CD4-positive, alpha-beta memory T cell (primary cell): ENCODE measurements around the gene JAK1. TPM values are rescaled to one million over a fixed set of nuclear protein-coding genes. Genes with fewer than 3 reads are reported as not detected.
"Not testable (repeated sequence)": the region's sequence is repeated elsewhere in the genome, so short reads cannot be mapped to it uniquely, and the experiment has no call there.

ENCODE experiments used
- CTCF ChIA-PET: fragments of 350-600 bp; sonication (Branson Sonifier 250); formaldehyde crosslinking; loops from one replicate; lab custom pipeline; 2021; ENCODE audit warnings: inconsistent platforms; ENCODE audit not compliant: partially characterized antibody; lab: Charles Lee
- POLR2A ChIA-PET: fragments of 350-600 bp; sonication (Branson Sonifier 250); formaldehyde crosslinking; loops from one replicate; lab custom pipeline; 2021; ENCODE audit not compliant: partially characterized antibody; lab: Charles Lee
- DNase-seq, 5 donors: peaks; one replicate each; pipeline versions ENCODE4 v3.0.0 to v3.0.0-alpha.2; 2020 to 2022; ENCODE audit warnings: mixed read lengths in 1 of 5
- H3K27ac ChIP-seq: one replicate; pipeline ENCODE4 v1.7.0; 2013; ENCODE audit warnings: low read depth, low read length
- H3K27me3 ChIP-seq: 2 replicates; pipeline ENCODE4 v1.7.0; 2013; ENCODE audit warnings: mild to moderate bottlenecking, low read length, moderate library complexity; ENCODE audit not compliant: insufficient read depth
- H3K36me3 ChIP-seq: 2 replicates; pipeline ENCODE4 v1.7.0; 2013; ENCODE audit warnings: mild to moderate bottlenecking, low read length, moderate library complexity; ENCODE audit not compliant: insufficient read depth
- H3K4me1 ChIP-seq: 2 replicates; pipeline ENCODE4 v1.7.0; 2013; ENCODE audit warnings: mild to moderate bottlenecking, low read length, moderate library complexity; ENCODE audit not compliant: insufficient read depth
- H3K4me3 ChIP-seq, 2 donors: one replicate each; pipeline ENCODE4 v1.7.0; 2013; ENCODE audit warnings: low read length in 2 of 2, mild to moderate bottlenecking in 1 of 2
- H3K9me3 ChIP-seq, 2 donors: one replicate each; pipeline ENCODE4 v1.7.0; 2013; ENCODE audit warnings: low read length in 2 of 2, control low read depth in 1 of 2; ENCODE audit not compliant: control insufficient read depth in 1 of 2
- H3K27ac Mint-ChIP-seq, 7 donors: one replicate each; pipeline ENCODE4 v1.8.0; 2020 to 2021; ENCODE audit warnings: mixed read lengths in 7 of 7, mild to moderate bottlenecking in 6 of 7, inconsistent platforms in 3 of 7, moderate library complexity in 3 of 7
- H3K27me3 Mint-ChIP-seq, 2 donors: one replicate each; pipeline ENCODE4 v1.8.0; 2020 to 2021; ENCODE audit warnings: mixed read lengths in 2 of 2
- H3K36me3 Mint-ChIP-seq, 2 donors: one replicate each; pipeline ENCODE4 v1.8.0; 2020 to 2021; ENCODE audit warnings: mixed read lengths in 2 of 2, inconsistent platforms in 1 of 2, mild to moderate bottlenecking in 1 of 2
- H3K4me1 Mint-ChIP-seq, 4 donors: one replicate each; pipeline ENCODE4 v1.8.0; 2020 to 2021; ENCODE audit warnings: mixed read lengths in 4 of 4, mild to moderate bottlenecking in 1 of 4
- H3K4me3 Mint-ChIP-seq, 8 donors: one replicate each; pipeline ENCODE4 v1.8.0; 2020 to 2021; ENCODE audit warnings: mixed read lengths in 8 of 8, mild to moderate bottlenecking in 7 of 8, moderate library complexity in 6 of 8, inconsistent platforms in 3 of 8
- H3K9me3 Mint-ChIP-seq, 8 donors: one replicate each; pipeline ENCODE4 v1.8.0; 2020 to 2021; ENCODE audit warnings: mixed read lengths in 8 of 8, mild to moderate bottlenecking in 5 of 8, inconsistent platforms in 3 of 8, moderate library complexity in 1 of 8
- intact Hi-C: fragments of 100-400 bp; cut with micrococcal nuclease; formaldehyde crosslinking; loops from one replicate; pipeline ENCODE4 v1.15.1; 2023
- polyA plus RNA-seq, 2 donors: library from polyadenylated mRNA; unstranded; fragments of 300-500 nt; fragmentation: Illumina TruSeq; gene quantifications; one replicate each; pipeline ENCODE4 v1.2.3, GENCODE V29; 2021
- total RNA-seq, 2 experiments: library from RNA; stranded (reverse); gene quantifications; one replicate each; pipeline ENCODE4 v1.2.3, GENCODE V29; 2021

JAK1 gene
- total and polyA plus RNA-seq, 4 experiments from 2014 or later: 163 to 372 (median 314) TPM

DNA sequence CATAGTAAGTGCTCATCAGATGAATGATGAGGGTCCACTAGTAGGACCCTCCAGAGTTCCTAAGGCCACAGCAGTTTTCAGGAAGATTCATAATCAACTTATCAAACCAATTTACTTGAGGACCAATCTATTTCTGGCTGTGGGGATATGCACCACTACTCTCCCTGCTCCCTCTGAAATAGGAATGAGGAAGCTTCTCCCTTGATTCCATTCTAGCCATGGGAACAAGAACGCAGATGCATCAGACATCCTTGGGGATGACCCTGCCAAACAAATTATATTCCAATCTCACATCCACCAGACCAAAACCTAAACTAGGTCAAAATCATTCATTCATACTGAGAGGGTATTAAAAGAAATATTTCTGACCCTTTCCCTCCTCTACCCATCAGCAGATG is 31.5 kb downstream of the JAK1 start:
- Histone ChIP-seq H3K4me3 (no peak overlapping the region), H3K36me3 (no peaks in the 10 kb centered on the region), H3K27ac (no peak overlapping the region), H3K4me1 (peaks cover 62% of the 10 kb centered on the region), H3K9me3 (no peaks in the 10 kb centered on the region), H3K27me3 (no peaks in the 10 kb centered on the region)
- Mint-ChIP-seq H3K27me3 (no peaks in the 10 kb centered on the region), H3K36me3 (peaks cover 14 to 24% of the 10 kb centered on the region in 2 donors), H3K4me1 (peaks cover 62 to 92% (median 78%) of the 10 kb centered on the region in 4 donors), H3K9me3 (peaks cover 0 to 5% (median under 1%) of the 10 kb centered on the region in 8 donors), H3K4me3 (peak overlapping the region in 4 of 8 donors; percentile 22 to 58 (median 38)), H3K27ac (peak overlapping the region in 6 of 7 donors; percentile 9 to 74 (median 34))
- no peak for DNase-seq
- POLR2A ChIA-PET: interaction anchor here (1.5 kb wide), 1 partner anchor 68 kb away, joined by 3 read pairs; no protein-coding TSS in a partner anchor
- CTCF ChIA-PET: interaction anchor here (0.8 kb wide), 1 partner anchor 9 kb away, joined by 3 read pairs; no protein-coding TSS in a partner anchor
- intact Hi-C loops: no loop called here

DNA sequence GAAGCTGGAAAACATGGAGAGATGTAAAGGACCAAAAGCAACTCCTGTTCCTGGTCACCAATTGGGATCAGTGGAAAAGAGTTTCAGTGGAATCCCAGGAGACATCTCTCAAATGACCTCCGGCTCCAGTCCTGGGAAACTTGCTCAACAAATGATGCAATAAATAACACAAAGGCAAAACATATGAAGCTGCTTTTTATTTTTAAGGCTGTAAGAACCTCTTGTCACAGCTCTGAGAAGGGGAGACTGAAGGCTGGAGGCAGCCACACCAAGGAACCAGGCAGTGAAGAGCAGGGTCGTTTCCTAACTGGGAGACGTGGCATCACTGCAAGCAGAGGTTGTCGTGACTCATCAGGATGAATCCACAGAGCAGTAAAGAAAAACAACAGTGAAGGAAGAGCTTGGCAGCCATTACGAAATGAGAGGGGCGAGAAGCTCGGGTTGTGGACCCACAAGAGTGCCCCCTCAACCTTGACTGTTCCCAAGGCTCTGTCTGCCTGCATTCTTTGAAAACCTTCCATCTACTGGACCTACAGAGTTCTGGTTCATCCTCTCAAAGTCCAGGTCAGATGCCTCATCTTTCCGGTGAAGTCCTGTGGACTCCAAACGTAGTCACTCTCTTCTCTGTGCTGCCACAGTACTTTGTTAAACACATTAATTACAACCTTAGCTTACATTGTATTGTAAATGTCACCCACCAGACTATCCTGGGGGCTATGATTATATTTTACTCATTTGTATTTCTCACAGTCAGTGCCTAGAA is 32.1 kb downstream of the JAK1 start:
- Histone ChIP-seq H3K9me3 (no peaks in the 10 kb centered on the region), H3K27me3 (no peaks in the 10 kb centered on the region), H3K4me1 (peaks cover 61% of the 10 kb centered on the region), H3K27ac (no peak overlapping the region), H3K4me3 (no peak overlapping the region), H3K36me3 (no peaks in the 10 kb centered on the region)
- POLR2A ChIA-PET: interaction anchor here (1.5 kb wide), 1 partner anchor 69 kb away, joined by 3 read pairs; no protein-coding TSS in a partner anchor
- Mint-ChIP-seq H3K36me3 (peaks cover 16 to 28% of the 10 kb centered on the region in 2 donors), H3K27ac (peak overlapping the region in 6 of 7 donors; percentile 13 to 63 (median 60)), H3K9me3 (peaks cover 0 to 5% (median under 1%) of the 10 kb centered on the region in 8 donors), H3K27me3 (no peaks in the 10 kb centered on the region), H3K4me3 (peak overlapping the region in 5 of 8 donors; percentile 23 to 76 (median 53)), H3K4me1 (peaks cover 66 to 92% (median 80%) of the 10 kb centered on the region in 4 donors)
- CTCF ChIA-PET: interaction anchor here (0.6 to 0.8 kb wide), 2 partner anchors 9 to 10 kb away, joined by 3 to 4 read pairs; no protein-coding TSS in a partner anchor
- no peak for DNase-seq
- intact Hi-C loops: no loop called here

DNA sequence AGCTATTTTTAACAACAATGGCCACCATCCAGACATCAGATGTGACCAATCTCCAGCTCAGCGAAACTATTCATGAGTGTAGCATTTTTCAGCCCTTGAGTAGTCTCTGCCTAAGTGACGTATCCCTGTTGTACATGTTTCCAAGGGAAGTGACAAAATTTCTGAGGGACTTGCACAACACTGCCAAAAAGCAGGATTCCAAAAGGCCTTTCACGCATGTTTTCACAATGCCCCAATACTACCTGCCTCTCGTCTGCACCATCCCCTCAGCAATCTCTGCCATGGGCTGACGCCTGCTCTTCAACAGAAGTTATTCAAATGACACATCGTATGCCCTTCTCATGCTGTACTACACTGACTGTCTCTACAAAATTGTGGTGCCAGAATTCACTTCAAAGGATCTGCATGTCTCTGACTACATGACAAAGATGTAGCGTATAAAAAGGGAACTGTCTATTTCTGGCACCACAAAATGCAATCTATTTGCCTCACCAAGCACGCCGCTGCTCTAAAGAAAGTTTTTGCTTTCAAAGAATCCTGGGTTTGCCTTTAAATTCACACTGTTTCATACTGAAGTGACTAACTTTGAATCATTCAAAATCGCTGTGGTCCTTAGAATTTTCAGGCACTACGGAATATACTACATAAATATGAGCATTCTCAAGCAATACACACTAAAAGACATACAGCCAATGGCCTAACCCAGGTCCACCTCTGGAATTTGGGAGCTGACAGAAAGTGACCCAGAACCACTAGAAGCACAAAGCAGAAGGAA is 32.9 kb downstream of the JAK1 start:
- POLR2A ChIA-PET: interaction anchor here (1.5 kb wide), 1 partner anchor 70 kb away, joined by 3 read pairs; no protein-coding TSS in a partner anchor
- H3K4me3 ChIP-seq: no peak overlapping the region
- peaks cover 62% of the 10 kb centered on the region for H3K4me1 ChIP-seq
- CTCF ChIA-PET: interaction anchor here (1.2 to 1.8 kb wide), 3 partner anchors 11 to 142 kb away, joined by 3 to 6 read pairs (median 5); no protein-coding TSS in a partner anchor
- H3K9me3 Mint-ChIP-seq: peaks cover 0 to 5% (median under 1%) of the 10 kb centered on the region in 8 donors
- H3K27me3 Mint-ChIP-seq: no peaks in the 10 kb centered on the region
- no peaks in the 10 kb centered on the region for H3K27me3 ChIP-seq
- H3K4me1 Mint-ChIP-seq: peaks cover 67 to 93% (median 81%) of the 10 kb centered on the region in 4 donors
- H3K27ac ChIP-seq: no peak overlapping the region
- peaks cover 16 to 27% of the 10 kb centered on the region in 2 donors for H3K36me3 Mint-ChIP-seq
- peak overlapping the region in 7 of 8 donors; percentile 11 to 68 (median 41) for H3K4me3 Mint-ChIP-seq
- no peak for DNase-seq
- intact Hi-C loops: no loop called here
- no peaks in the 10 kb centered on the region for H3K9me3 ChIP-seq
- no peaks in the 10 kb centered on the region for H3K36me3 ChIP-seq
- H3K27ac Mint-ChIP-seq: peak overlapping the region in 6 of 7 donors; percentile 9 to 86 (median 45)

DNA sequence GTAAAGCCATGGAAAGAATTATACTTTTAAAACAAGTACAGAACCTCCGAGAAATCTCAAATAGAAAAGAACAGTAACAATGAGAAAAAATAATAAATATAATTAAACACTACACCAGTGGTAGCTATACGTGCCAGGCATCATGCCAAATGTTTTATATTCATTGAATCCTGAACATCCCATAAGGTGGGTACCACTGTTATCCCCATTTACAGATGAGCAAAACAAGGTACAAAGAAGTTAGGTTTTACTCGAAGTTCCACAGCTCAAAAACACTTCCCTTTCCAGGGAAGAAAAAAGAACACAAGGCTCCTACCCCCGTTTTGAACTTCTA is 33.4 kb downstream of the JAK1 start:
- intact Hi-C loops: no loop called here

DNA sequence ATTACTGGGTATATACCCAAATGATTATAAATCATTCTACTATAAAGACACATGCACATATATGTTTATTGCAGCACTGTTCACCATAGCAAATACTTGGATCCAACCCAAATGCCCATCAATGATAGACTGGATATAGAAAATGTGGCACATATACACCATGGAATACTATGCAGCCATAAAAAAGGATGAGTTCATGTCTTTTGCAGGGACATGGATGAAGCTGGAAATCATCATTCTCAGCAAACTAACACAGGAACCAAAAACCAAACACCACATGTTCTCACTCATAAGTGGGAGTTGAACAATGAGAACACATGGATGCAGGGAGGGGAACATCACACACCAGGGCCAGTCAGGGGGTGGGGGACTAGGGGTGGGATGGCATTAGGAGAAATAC is 35.7 kb downstream of the JAK1 start:
- H3K4me1 ChIP-seq: peaks cover 71% of the 10 kb centered on the region
- intact Hi-C loops: not testable (repeated sequence)
- POLR2A ChIA-PET: interaction anchor here (1.1 to 1.6 kb wide), 2 partner anchors 9 to 53 kb away, joined by 3 read pairs; no protein-coding TSS in a partner anchor

More for the DNA sequence above, 33.4 kb downstream of the JAK1 start:
- no peak overlapping the region for H3K4me3 ChIP-seq
- H3K27ac ChIP-seq: no peak overlapping the region
- no peaks in the 10 kb centered on the region for H3K36me3 ChIP-seq
- H3K9me3 ChIP-seq: no peaks in the 10 kb centered on the region
- H3K27ac Mint-ChIP-seq: peak overlapping the region; percentile 8 to 58 (median 38)
- H3K27me3 ChIP-seq: no peaks in the 10 kb centered on the region
- POLR2A ChIA-PET: no interaction called here
- no peak for DNase-seq
- no peaks in the 10 kb centered on the region for H3K27me3 Mint-ChIP-seq
- peaks cover 0 to 5% (median under 1%) of the 10 kb centered on the region in 8 donors for H3K9me3 Mint-ChIP-seq
- CTCF ChIA-PET: interaction anchor here (0.8 to 1.8 kb wide), 4 partner anchors 11 to 142 kb away, joined by 3 to 6 read pairs (median 4); no protein-coding TSS in a partner anchor
- peak overlapping the region in 4 of 8 donors; percentile 15 to 44 (median 32) for H3K4me3 Mint-ChIP-seq
- peaks cover 16 to 24% of the 10 kb centered on the region in 2 donors for H3K36me3 Mint-ChIP-seq
- peaks cover 68% of the 10 kb centered on the region for H3K4me1 ChIP-seq
- H3K4me1 Mint-ChIP-seq: peaks cover 69 to 94% (median 82%) of the 10 kb centered on the region in 4 donors

DNA sequence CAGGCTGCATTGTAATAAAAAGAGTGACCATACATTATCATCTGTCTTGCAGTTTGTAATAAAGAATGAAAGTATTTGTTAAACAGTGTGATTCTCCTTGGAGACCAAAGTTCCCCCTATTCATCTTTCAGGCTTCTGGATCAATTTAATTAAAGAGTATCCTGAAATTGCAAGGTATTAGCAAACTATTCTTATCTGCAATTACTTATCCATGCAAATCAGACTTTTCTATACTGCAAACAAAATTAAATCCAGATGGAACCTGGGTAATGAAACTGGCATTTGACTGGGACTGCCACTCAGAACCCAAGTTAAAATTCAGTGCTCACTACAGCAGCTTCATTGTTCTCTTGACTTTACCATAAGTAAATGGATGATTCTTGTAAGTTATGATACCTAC is 37.1 kb downstream of the JAK1 start:
- Histone ChIP-seq H3K4me3 (no peak overlapping the region), H3K27me3 (no peaks in the 10 kb centered on the region), H3K27ac (no peak overlapping the region), H3K4me1 (peaks cover 71% of the 10 kb centered on the region), H3K9me3 (no peaks in the 10 kb centered on the region), H3K36me3 (no peaks in the 10 kb centered on the region)
- POLR2A ChIA-PET: interaction anchor here (1.1 to 1.6 kb wide), 3 partner anchors 11 to 51 kb away, joined by 3 to 7 read pairs (median 3); partner anchors contain the start of gene JAK1
- no peaks in the 10 kb centered on the region for H3K27me3 Mint-ChIP-seq
- H3K27ac Mint-ChIP-seq: peak overlapping the region in 3 of 7 donors; percentile 17 to 78 (median 43)
- H3K4me3 Mint-ChIP-seq: peak overlapping the region in 6 of 8 donors; percentile 47 to 67 (median 56)
- DNase-seq: no peak
- peaks cover 77 to 94% (median 85%) of the 10 kb centered on the region in 4 donors for H3K4me1 Mint-ChIP-seq
- peaks cover 0 to 6% (median under 1%) of the 10 kb centered on the region in 8 donors for H3K9me3 Mint-ChIP-seq
- CTCF ChIA-PET: no interaction called here
- H3K36me3 Mint-ChIP-seq: peaks cover 32 to 38% of the 10 kb centered on the region in 2 donors
- intact Hi-C loops: no loop called here

More for the DNA sequence above, 35.7 kb downstream of the JAK1 start:
- H3K4me3 ChIP-seq, H3K9me3 ChIP-seq, H3K27me3 ChIP-seq, CTCF ChIA-PET, H3K27me3 Mint-ChIP-seq, H3K27ac ChIP-seq, DNase-seq, H3K9me3 Mint-ChIP-seq, H3K36me3 ChIP-seq: not testable (repeated sequence)
- Mint-ChIP-seq H3K4me1 (peaks cover 77 to 94% (median 85%) of the 10 kb centered on the region in 4 donors), H3K36me3 (peaks cover 32 to 33% of the 10 kb centered on the region in 2 donors), H3K27ac (peak overlapping the region in 3 of 7 donors; percentile 42 to 78 (median 58)), H3K4me3 (peak overlapping the region in 1 of 8 donors; percentile 38)
